Fibroblast of mammary gland (primary cell): ENCODE results near the gene MATCAP1.

Experiments used
- DNase-seq: peaks from one replicate; pipeline ENCODE4 v3.0.0-alpha.2; 2010; ENCODE audit warnings: low read depth
- H3K4me3 ChIP-seq: 2 replicates; pipeline ENCODE4 v1.5.1; 2011; ENCODE audit warnings: low read depth, mild to moderate bottlenecking, low read length, moderate library complexity; ENCODE audit not compliant: control insufficient read depth
- CTCF ChIP-seq: conservative IDR thresholded peaks from 2 replicates; pipeline ENCODE4 v1.5.1; 2011; ENCODE audit warnings: low read depth, low read length, inconsistent platforms; ENCODE audit not compliant: control insufficient read depth, insufficient read depth

MATCAP1 gene

GRCh38 chr16:67180166-67180565 is 3.6 kb downstream of the MATCAP1 start:
- no peak for DNase-seq
- no peak overlapping the region for H3K4me3 ChIP-seq
- no peak for TF ChIP-seq CTCF

- TF ChIP-seq CTCF = peak; percentile 13
- DNase-seq = no peak
- H3K4me3 ChIP-seq = no peak overlapping the region
These were observed 4.2 kb downstream of the MATCAP1 start for GRCh38 chr16:67179421-67180080.

GRCh38 chr16:67177743-67178699 is 5.7 kb downstream of the MATCAP1 start:
- peak overlapping the region; percentile 20 for H3K4me3 ChIP-seq
- no peak for TF ChIP-seq CTCF
- DNase-seq = peak; percentile 51

GRCh38 chr16:67176662-67177061 is 7.1 kb downstream of the MATCAP1 start:
- DNase-seq = no peak
- TF ChIP-seq CTCF = no peak
- no peak overlapping the region for H3K4me3 ChIP-seq

- peak overlapping the region; percentile 50 for H3K4me3 ChIP-seq
- no peak for TF ChIP-seq CTCF
- DNase-seq = no peak
These were observed 9.0 kb downstream of the MATCAP1 start for GRCh38 chr16:67174706-67175231.

GRCh38 chr16:67173808-67174705 is 9.7 kb downstream of the MATCAP1 start:
- peak overlapping the region; percentile 50 for H3K4me3 ChIP-seq
- peak; percentile 77 for DNase-seq
- no peak for TF ChIP-seq CTCF
